Measurements from ENCODE around the gene FAF1. TPM values are rescaled to one million over a fixed set of nuclear protein-coding genes. Genes with fewer than 3 reads are reported as not detected.

The FAF1 gene
- polyA plus RNA-seq, 4 donors = 57.7 to 72.1 (median 69.5) TPM

GRCh38 chr1:50471967-50472366, 488.1 kb downstream of the FAF1 start:
- DNase-seq (ENCODE audit: low read depth in 4 of 4, low spot score in 3 of 4) = no peak

DNA sequence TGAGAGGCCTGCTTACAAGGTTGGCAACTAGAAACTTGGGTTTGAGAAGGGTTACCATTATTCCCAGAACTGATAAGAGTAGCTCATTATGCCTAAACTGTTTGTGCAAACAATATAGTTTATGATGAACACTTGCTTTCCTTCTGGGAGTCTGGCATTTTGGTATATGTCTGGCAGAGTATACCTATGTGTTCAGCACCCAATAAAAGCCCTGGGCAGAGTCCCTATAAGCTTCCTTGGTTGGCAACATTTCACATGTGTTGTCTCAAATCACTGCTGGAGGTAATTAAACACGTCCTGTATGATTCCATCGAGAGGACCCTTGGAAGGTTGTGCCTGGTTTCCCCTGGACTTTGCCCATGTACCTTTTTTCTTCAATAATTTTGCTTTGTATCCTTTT, 497.1 kb downstream of the FAF1 start:
- no peak for DNase-seq (ENCODE audit: low read depth in 4 of 4, low spot score in 3 of 4)

GRCh38 chr1:50458507-50458906, 501.6 kb downstream of the FAF1 start:
- DNase-seq (ENCODE audit: low read depth in 4 of 4, low spot score in 3 of 4) = no peak

- DNase-seq (ENCODE audit: low read depth in 4 of 4, low spot score in 3 of 4) = no peak
Observed at GRCh38 chr1:50454911-50455310, 505.2 kb downstream of the FAF1 start.

GRCh38 chr1:50453266-50453665, 506.8 kb downstream of the FAF1 start:
- no peak for DNase-seq (ENCODE audit: low read depth in 4 of 4, low spot score in 3 of 4)

DNA sequence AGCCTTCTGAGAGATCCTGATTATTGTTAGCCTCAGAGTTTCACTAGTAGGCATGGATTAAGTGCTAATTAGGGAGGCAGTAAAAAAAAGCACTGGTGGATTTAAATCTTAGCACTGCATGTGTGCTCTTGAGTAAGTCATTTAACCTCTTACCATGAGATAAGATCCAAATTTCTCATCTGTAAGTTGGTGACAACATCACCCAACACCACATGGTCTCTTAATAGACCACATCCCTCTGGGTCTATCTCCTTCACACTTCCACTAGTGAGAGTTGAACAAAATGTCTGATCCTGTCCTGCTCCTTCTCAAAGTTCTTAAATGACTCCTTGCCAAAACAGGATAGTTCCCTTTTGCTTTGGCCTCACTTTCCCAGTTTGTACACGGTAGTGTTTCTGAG, 507.4 kb downstream of the FAF1 start:
- DNase-seq (ENCODE audit: low read depth in 4 of 4, low spot score in 3 of 4) = no peak

DNA sequence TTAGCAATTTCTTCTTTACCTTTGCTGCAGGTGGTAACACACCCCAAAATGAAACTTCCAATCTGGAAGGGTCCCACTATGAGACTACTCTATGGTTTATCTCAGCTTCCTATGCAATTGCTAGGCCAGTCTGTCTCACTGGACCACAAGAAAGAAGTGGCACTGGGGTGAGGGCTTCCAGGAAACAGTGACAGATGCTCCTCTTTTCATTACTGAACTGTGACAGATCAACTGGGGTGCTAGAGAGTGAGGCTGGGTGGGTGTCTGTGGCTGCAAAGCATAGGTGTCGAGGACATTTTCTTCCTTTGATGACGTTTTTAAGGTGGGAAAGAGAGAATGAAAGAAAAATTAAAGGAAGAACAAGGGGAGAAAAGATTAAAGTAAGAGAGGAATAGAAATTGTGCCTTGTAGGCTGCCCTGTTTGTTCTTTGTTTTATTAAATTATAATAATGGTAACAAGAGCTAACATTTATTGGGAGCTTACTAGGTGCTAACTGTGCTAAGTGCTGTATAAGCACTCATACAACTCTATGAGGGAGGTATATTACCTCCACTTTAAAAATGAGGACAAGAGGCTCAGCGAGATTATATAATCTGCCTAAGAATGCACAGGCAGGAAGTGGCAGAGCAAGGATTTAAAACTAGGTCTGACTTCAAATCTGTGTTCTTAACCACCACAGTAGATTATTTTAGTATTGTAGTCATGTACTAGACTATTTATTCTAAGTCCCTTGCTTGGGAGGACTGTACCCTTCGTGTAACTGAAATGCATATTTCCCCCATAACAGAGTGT, 509.0 kb downstream of the FAF1 start:
- DNase-seq (ENCODE audit: low read depth in 4 of 4, low spot score in 3 of 4) = no peak

GRCh38 chr1:50447961-50448360, 512.1 kb downstream of the FAF1 start:
- no peak for DNase-seq (ENCODE audit: low read depth in 4 of 4, low spot score in 3 of 4)

DNA sequence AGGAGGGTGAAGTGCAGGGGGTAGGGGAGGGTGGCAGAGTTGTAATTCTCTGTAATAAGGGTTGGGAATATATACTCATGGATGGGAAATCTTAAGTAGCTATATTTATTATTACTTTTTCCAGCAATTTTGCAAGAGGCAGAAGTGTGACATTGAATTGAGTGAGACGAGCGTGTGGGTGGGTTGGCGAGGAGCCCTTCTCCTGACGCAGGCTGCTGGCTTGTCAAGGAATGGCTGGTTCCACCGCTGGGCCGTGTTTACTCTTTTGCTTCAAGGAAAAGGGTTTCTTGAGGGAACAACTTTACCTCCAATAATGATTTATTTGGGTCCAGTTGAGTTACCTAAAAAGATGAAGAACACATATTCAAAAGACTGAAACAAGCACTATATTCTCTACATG, 518.9 kb downstream of the FAF1 start:
- no peak for DNase-seq (ENCODE audit: low read depth in 4 of 4, low spot score in 3 of 4)

- DNase-seq (ENCODE audit: low read depth in 4 of 4, low spot score in 3 of 4) = no peak
Observed at GRCh38 chr1:50438945-50439344, 521.1 kb downstream of the FAF1 start.

- no peak for DNase-seq (ENCODE audit: low read depth in 4 of 4, low spot score in 3 of 4)
Observed at GRCh38 chr1:50436489-50436888, 523.6 kb downstream of the FAF1 start.

DNA sequence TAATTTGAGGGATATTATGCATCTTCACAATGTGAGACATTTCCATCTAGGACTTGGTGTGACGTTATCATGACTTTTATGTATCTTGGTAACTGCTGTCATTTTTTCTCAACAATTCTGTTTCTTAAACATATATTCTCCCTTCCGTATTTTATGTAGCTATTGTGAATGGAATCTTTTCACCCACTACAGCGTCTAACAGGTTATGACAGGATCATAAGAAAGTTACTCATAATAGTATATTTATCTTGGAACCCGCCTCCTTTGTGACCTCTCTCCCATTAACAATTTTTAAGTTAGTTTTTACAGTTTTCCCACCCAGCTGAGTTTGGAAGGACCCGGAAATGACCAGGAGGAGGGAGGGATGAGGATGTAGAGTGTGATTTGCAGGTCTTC, 530.1 kb downstream of the FAF1 start:
- DNase-seq (ENCODE audit: low read depth in 4 of 4, low spot score in 3 of 4) = no peak

DNA sequence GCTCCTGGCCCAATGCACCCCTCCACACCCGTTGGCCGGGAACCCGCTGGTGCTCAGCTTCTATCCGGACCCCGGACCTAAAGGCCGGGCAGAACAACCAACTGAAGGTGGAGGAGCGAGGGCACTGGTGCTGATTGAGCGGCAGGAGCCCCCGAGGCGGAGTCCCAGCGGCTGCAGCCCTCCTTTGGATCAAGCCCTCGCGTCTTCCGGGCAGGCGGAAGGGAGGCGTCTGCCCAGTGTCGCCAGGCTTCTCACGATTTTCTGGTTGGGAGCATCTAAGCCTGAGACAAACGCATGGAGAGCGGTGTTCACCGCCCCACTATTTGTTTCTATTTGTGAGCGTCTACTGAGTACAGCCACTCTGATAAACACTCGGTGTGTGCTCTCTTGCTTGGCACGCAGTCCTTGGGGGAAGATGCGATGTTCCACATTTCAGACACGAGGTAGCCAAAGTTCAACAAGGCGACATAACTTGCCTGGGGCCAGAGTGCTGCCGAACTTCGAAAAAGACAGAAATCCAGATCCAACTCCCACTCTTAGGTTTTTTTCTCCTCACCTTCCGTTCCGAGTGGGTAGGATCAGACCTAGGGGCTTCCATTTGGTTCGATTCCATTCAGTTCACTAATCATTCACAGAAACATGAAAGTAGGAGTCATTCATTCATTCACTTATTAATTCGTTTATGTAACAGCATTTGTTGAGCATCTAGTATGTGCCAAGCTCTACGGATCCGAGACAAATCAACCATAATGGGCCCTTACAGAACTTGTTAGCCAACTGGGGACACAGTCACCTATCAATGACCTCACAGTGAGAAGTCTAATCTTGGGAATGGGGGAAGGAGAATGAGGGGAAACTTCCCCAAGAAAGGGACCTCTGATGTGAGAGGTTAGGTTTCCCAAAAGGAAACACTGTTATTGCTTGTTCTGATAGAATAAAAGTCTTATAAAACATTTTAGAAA, 532.0 kb downstream of the FAF1 start:
- DNase-seq (ENCODE audit: low read depth in 4 of 4, low spot score in 3 of 4) = no peak

- DNase-seq (ENCODE audit: low read depth in 4 of 4, low spot score in 3 of 4) = no peak
Observed at GRCh38 chr1:50427086-50427817, 532.8 kb downstream of the FAF1 start.

DNA sequence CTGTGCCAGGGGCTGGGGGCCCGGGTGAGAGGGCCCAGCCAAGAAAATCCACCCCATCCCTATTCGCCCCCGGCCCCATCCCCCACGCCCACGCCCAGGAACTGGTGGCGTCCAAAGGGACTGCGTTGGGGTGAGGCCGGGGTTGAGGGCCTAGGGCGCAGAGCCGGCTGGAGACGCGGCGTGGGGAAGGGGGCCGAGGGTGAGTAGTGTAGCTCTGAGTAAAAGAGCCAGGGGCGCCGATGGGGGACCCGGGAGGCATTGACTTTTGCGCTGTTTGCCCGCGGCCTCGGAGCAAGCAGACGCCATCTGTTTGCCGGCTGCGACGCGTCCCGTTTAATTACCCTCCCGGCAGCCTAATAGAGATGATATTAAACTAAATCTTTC, 533.4 kb downstream of the FAF1 start:
- DNase-seq (ENCODE audit: low read depth in 4 of 4, low spot score in 3 of 4) = no peak

DNA sequence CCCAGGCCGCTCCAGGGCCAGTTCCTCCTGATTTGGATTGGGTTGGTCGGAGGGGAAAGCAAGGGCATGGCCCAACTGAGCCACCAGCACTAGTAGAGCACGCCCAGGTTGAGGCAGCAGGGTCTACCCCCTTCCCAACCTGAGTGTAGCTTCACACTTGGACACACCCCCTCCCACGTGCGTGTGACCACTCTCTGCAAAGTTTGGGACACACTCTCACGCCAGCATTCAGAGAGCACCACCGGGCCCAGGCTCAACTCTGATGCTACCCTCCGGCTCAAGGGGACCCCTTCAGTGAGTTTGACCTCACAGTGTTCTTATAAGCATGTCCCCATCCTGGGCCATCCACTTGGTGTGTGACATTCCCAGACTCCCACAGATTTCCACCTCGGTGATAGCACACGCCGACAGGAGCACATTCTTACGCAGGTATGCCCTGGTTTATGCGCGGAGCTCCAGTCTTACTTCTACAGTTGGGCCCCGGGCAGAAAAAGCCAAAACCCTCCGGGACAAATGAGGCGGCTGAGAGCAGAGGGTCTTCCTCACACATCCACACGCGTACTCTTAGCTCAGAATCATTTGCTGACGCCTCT, 533.9 kb downstream of the FAF1 start:
- DNase-seq (ENCODE audit: low read depth in 4 of 4, low spot score in 3 of 4) = no peak

DNA sequence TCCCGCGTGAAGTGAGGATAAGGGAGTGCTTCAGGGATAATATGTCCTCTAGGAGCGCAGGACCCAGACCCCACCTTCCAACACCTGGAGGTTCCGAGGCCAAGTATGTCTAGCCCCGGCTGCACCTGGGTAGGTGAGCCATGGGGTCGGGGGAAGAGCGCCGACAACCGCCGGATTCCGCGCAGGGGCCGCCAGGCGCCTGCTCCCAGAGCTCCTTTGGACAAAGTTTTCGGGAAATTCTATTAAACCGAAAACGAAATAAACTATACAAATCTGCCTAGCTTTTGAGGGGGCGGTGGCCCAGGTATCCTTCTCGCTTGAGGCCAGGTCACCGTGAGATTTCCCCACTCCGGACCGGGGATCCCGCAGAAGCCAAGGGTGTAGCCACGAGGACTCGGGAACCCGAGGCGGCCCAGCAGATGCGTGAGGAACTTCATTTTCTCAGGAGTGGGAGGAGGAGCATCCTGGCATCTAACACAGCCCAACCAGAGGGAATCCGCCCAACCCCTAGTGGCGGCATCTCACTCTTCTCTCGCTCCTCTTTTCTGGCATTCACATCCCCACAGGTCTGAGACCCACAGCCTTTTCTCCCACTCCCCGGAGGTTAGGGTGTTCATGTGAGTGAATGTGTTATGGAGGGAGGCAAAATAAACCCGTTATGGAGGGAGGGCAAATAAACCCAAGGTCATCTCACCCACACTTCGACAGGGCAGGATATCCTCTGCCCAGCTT, 534.5 kb downstream of the FAF1 start:
- no peak for DNase-seq (ENCODE audit: low read depth in 4 of 4, low spot score in 3 of 4)

DNA sequence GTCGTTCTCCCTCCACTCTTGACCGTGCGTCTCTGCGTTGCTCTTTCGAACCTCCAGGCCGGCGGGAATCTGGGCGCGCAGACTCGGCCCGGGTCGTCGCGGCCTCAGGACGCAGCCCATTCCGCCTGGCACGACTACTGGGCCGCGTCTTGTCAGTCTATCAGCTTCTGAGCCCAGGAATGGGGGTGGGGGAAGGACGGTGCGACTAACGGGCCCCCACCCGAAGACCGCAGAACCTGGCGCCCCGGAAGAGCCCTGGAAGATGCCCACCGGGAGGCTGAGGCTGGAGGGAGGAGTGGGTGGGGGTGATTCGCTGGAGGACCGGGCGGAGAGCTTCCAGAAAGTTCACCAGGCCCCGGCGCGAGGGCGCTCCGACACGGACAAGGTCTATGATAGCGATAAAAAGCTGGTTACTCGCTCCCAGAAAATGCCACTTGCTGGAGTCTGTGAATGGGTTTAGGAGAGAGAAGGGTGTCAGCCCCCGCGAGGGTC, 535.1 kb downstream of the FAF1 start:
- no peak for DNase-seq (ENCODE audit: low read depth in 4 of 4, low spot score in 3 of 4)

- DNase-seq (ENCODE audit: low read depth in 4 of 4, low spot score in 3 of 4) = no peak
Observed at GRCh38 chr1:50424045-50424883, 535.8 kb downstream of the FAF1 start.

Data from right renal pelvis (tissue), 4 donors.